ENCODE data around the gene CA4. TPM values are rescaled to one million over a fixed set of nuclear protein-coding genes. Genes with fewer than 3 reads are reported as not detected.

Gene CA4
- total and polyA plus RNA-seq, 9 of the 15 experiments (the other 6 are each of a cell fraction or from before 2014, with no cell fraction given) = 0.13 TPM; not detected in 7

DNA sequence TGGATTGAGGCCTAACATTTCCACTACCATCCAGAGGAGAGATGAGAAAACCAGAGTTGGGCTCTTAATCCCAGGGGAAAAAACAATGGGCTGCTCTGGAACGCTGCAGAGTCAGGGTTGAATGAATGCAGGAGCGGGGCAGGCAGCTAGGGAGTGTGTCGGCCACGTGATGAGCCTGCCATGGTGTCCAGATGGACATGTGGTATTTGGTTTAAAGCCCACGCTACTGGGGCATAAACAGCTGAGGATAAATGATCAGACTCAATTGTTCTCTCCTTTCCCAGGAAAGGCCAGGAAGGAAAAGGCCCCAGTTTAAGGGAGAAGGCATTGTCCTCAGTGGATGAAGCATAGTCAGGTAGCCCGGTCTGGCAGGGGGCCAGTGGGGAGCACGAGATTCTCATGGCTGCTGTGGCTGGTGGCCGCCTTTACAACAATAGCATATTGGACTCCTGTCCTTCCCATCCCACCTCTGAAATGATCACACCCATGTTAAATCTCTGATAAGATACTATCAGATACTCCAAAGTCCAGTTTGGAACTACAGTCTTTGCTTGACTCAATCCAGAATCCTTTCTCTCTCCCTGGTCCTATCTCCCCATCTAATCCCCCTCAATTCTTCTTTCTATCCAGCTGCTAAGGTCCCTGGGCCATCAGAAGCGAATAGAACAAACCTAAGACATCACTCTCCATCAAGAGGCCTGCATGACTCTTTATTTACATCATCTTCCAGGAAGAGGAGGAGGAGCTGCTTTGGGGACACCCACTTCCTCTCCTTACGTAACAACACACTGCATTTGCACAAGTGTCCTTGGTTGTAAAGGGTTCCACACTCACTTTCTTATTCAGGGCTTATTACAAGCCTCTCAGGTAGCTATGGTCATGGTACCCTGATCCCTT, 20.4 kb downstream of the CA4 start (continued):
- peak; percentile 79 for TF ChIP-seq CEBPG (CRISPR knock-in tag; IDR thresholded peaks at IDR 0.05)
- peak; percentile 86 to 93 for TF ChIP-seq CEBPG (tag; conservative IDR thresholded peaks at IDR 0.05 in 1 of 2, IDR thresholded peaks at IDR 0.05 in 1 of 2)
- TF ChIP-seq ZNF668 (CRISPR knock-in tag; IDR thresholded peaks at IDR 0.05) = no peak
- TF ChIP-seq CTCF (IDR thresholded peaks at IDR 0.05 in 2 of 3, conservative IDR thresholded peaks at IDR 0.05 in 1 of 3; ENCODE audit: insufficient read depth in 2 of 3, low read depth in 1 of 3, low read length in 3 of 3) = no peak
- TF ChIP-seq EP400 (IDR thresholded peaks at IDR 0.05) = 0 out of 2 replicates have a peak, but pooled peaks have one; percentile 27
- TF ChIP-seq NFIC (IDR thresholded peaks at IDR 0.05) = peak; percentile 53
- peak in 1 of 3 experiments; percentile 84; a peak in 2 of 6 replicates for TF ChIP-seq ZBTB11 (CRISPR knock-in tag; IDR thresholded peaks at IDR 0.05)
- TF ChIP-seq, protein P1, sequence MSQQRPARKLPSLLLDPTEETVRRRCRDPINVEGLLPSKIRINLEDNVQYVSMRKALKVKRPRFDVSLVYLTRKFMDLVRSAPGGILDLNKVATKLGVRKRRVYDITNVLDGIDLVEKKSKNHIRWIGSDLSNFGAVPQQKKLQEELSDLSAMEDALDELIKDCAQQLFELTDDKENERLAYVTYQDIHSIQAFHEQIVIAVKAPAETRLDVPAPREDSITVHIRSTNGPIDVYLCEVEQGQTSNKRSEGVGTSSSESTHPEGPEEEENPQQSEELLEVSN (IDR thresholded peaks at IDR 0.05; ENCODE audit: borderline replicate concordance in 1 of 2, extremely low read depth in 1 of 2, insufficient read depth in 1 of 2, insufficient read length in 1 of 2, low read depth in 1 of 2, low read length in 1 of 2, poor library complexity in 1 of 2, severe bottlenecking in 1 of 2) = no peak
- 0 out of 2 replicates have a peak, but pooled peaks have one; percentile 44 for TF ChIP-seq HDAC2 (IDR thresholded peaks at IDR 0.05)
- peak; percentile 58 for TF ChIP-seq ZNF175 (CRISPR knock-in tag; IDR thresholded peaks at IDR 0.05; ENCODE audit: low read depth)
- 0 out of 4 replicates have a peak, but pooled peaks of 1 of the 2 experiments have one; percentile 30 for TF ChIP-seq MNT (conservative IDR thresholded peaks at IDR 0.05)
- no peak for TF ChIP-seq BHLHE40 (IDR thresholded peaks at IDR 0.05; ENCODE audit: low read length)
- no peak for TF ChIP-seq ZBTB33 (CRISPR knock-in tag; IDR thresholded peaks at IDR 0.05)
- no peak for TF ChIP-seq ILF3 (IDR thresholded peaks at IDR 0.05; ENCODE audit: borderline replicate concordance)
